H9 (cell line): ENCODE results near the gene DOC2A. TPM values are rescaled to one million over a fixed set of nuclear protein-coding genes. Genes with fewer than 3 reads are reported as not detected.

Source experiments
- DNase-seq: peaks from one replicate; pipeline ENCODE4 v3.0.0-alpha.2; 2017
- H2AFZ ChIP-seq: one replicate; pipeline ENCODE4 v1.6.1; 2013; ENCODE audit warnings: mild to moderate bottlenecking, low read length, control low read depth, moderate library complexity
- H2AK5ac ChIP-seq: 2 replicates; pipeline ENCODE4 v1.6.1; 2013; ENCODE audit warnings: low read length, control low read depth, mixed read lengths; ENCODE audit not compliant: insufficient read length
- H2BK120ac ChIP-seq: one replicate; pipeline ENCODE4 v1.6.1; 2013; ENCODE audit warnings: low read depth, mild to moderate bottlenecking, low read length, control low read depth, inconsistent platforms; ENCODE audit not compliant: poor library complexity, severe bottlenecking
- H2BK12ac ChIP-seq: 2 replicates; pipeline ENCODE4 v1.6.1; 2013; ENCODE audit warnings: low read length, control low read depth, mixed read lengths, low read depth; ENCODE audit not compliant: insufficient read length
- H2BK15ac ChIP-seq: 2 replicates; pipeline ENCODE4 v1.6.1; 2013; ENCODE audit warnings: low read depth, low read length, control low read depth
- H2BK20ac ChIP-seq: one replicate; pipeline ENCODE4 v1.6.1; 2013; ENCODE audit warnings: low read depth, mild to moderate bottlenecking, low read length, control low read depth, inconsistent platforms; ENCODE audit not compliant: poor library complexity, severe bottlenecking
- H2BK5ac ChIP-seq: 2 replicates; pipeline ENCODE4 v1.6.1; 2013; ENCODE audit warnings: low read length, control low read depth, mixed read lengths; ENCODE audit not compliant: insufficient read length
- H3K14ac ChIP-seq: 2 replicates; pipeline ENCODE4 v1.6.1; 2013; ENCODE audit warnings: low read length, control low read depth; ENCODE audit not compliant: insufficient read depth
- H3K18ac ChIP-seq: 2 replicates; pipeline ENCODE4 v1.6.1; 2013; ENCODE audit warnings: low read depth, mild to moderate bottlenecking, mixed read lengths, low read length, control low read depth; ENCODE audit not compliant: insufficient read length
- H3K23ac ChIP-seq: 2 replicates; pipeline ENCODE4 v1.6.1; 2013; ENCODE audit warnings: low read length, control low read depth, mixed read lengths, low read depth; ENCODE audit not compliant: insufficient read length
- H3K23me2 ChIP-seq: 2 replicates; pipeline ENCODE4 v1.6.1; 2013; ENCODE audit warnings: low read depth, mild to moderate bottlenecking, mixed read lengths, low read length, control low read depth; ENCODE audit not compliant: insufficient read length, poor library complexity, severe bottlenecking
- H3K27ac ChIP-seq: 2 replicates; pipeline ENCODE4 v1.5.1; 2013; ENCODE audit warnings: low read length, control low read depth, mixed read lengths, low read depth; ENCODE audit not compliant: insufficient read length
- H3K27me3 ChIP-seq: 2 replicates; pipeline ENCODE4 v1.6.1; 2013; ENCODE audit warnings: low read length, control low read depth, inconsistent platforms; ENCODE audit not compliant: insufficient read depth
- H3K4ac ChIP-seq: 2 replicates; pipeline ENCODE4 v1.6.1; 2013; ENCODE audit warnings: low read depth, mild to moderate bottlenecking, control low read depth, inconsistent platforms, low read length, moderate library complexity
- H3K4me1 ChIP-seq: 2 replicates; pipeline ENCODE4 v1.6.1; 2013; ENCODE audit warnings: low read length, control low read depth, inconsistent platforms; ENCODE audit not compliant: insufficient read depth
- H3K4me2 ChIP-seq: 2 replicates; pipeline ENCODE4 v1.6.1; 2013; ENCODE audit warnings: low read length, control low read depth, mixed read lengths; ENCODE audit not compliant: insufficient read length, insufficient read depth
- H3K56ac ChIP-seq: 2 replicates; pipeline ENCODE4 v1.6.1; 2013; ENCODE audit warnings: low read depth, mild to moderate bottlenecking, mixed read lengths, low read length, control low read depth; ENCODE audit not compliant: insufficient read length
- H3K79me1 ChIP-seq: 2 replicates; pipeline ENCODE4 v1.6.1; 2013; ENCODE audit warnings: low read depth, mild to moderate bottlenecking, moderate library complexity, low read length, control low read depth, inconsistent platforms; ENCODE audit not compliant: insufficient read depth, poor library complexity, severe bottlenecking
- H3K79me2 ChIP-seq: 2 replicates; pipeline ENCODE4 v1.6.1; 2013; ENCODE audit warnings: low read length, control low read depth, inconsistent platforms; ENCODE audit not compliant: insufficient read depth
- H3K9ac ChIP-seq: 2 replicates; pipeline ENCODE4 v1.6.1; 2013; ENCODE audit warnings: low read length, control low read depth, mixed read lengths; ENCODE audit not compliant: insufficient read length; ENCODE audit errors: extremely low read depth
- H3K9me3 ChIP-seq: one replicate; pipeline ENCODE4 v1.6.1; 2013; ENCODE audit warnings: low read depth, low read length, inconsistent platforms; ENCODE audit not compliant: control insufficient read depth
- H3T11ph ChIP-seq: one replicate; pipeline ENCODE4 v1.6.1; 2013; ENCODE audit warnings: mild to moderate bottlenecking, low read length, control low read depth, inconsistent platforms
- H4K20me1 ChIP-seq: one replicate; pipeline ENCODE4 v1.6.1; 2013; ENCODE audit not compliant: control insufficient read depth, insufficient read length, insufficient read depth
- H4K5ac ChIP-seq: 2 replicates; pipeline ENCODE4 v1.6.1; 2013; ENCODE audit warnings: low read depth, mild to moderate bottlenecking, mixed read lengths, low read length, control low read depth; ENCODE audit not compliant: insufficient read length
- H4K8ac ChIP-seq: replicated peaks from 2 replicates; pipeline ENCODE4 v1.6.1; 2013; ENCODE audit warnings: low read length, control low read depth, mixed read lengths, low read depth; ENCODE audit not compliant: insufficient read length
- H4K91ac ChIP-seq: 2 replicates; pipeline ENCODE4 v1.6.1; 2013; ENCODE audit warnings: low read depth, mild to moderate bottlenecking, moderate library complexity, mixed read lengths, low read length, control low read depth; ENCODE audit not compliant: insufficient read length
- H3K27ac Mint-ChIP-seq, 3 experiments: 2 replicates in 2 of 3; 3 replicates in 1 of 3; pipeline ENCODE4 v1.8.0; 2020 to 2021; ENCODE audit warnings: mixed read lengths in 3 of 3, mild to moderate bottlenecking in 1 of 3, moderate library complexity in 1 of 3
- H3K27me3 Mint-ChIP-seq: 2 replicates; pipeline ENCODE4 v1.8.0; 2021; ENCODE audit warnings: low read depth, mild to moderate bottlenecking, moderate library complexity, mixed read lengths
- H3K36me3 Mint-ChIP-seq, 3 experiments: 2 replicates in 2 of 3; 3 replicates in 1 of 3; pipeline ENCODE4 v1.8.0; 2020 to 2021; ENCODE audit warnings: low read depth in 3 of 3, mixed read lengths in 3 of 3; ENCODE audit not compliant: insufficient read depth in 1 of 3
- H3K4me1 Mint-ChIP-seq, 2 experiments: 2 replicates each; pipeline ENCODE4 v1.8.0; 2020; ENCODE audit warnings: mixed read lengths in 2 of 2
- H3K4me3 Mint-ChIP-seq, 2 experiments: 2 replicates in 1 of 2; 3 replicates in 1 of 2; pipeline ENCODE4 v1.8.0; 2020 to 2021; ENCODE audit warnings: mild to moderate bottlenecking in 2 of 2, mixed read lengths in 2 of 2, moderate library complexity in 1 of 2
- H3K9me3 Mint-ChIP-seq, 2 experiments: 2 replicates in 1 of 2; 3 replicates in 1 of 2; pipeline ENCODE4 v1.8.0; 2020; ENCODE audit warnings: mild to moderate bottlenecking in 2 of 2, mixed read lengths in 2 of 2, moderate library complexity in 1 of 2
- CTCF ChIP-seq: fragments of 200-600 bp; sonication (generic); conservative IDR thresholded peaks from 3 replicates; pipeline ENCODE4 v1.8.0; 2021; ENCODE audit warnings: antibody characterized with exemption, mild to moderate bottlenecking
- WGBS: extraction: QIAGEN DNeasy Blood & Tissue Kit; methylation state at CpG from one replicate; pipeline ENCODE4 v1.1.7; 2013; ENCODE audit warnings: missing lambda C conversion rate, low lambda C conversion rate, mixed read lengths; ENCODE audit not compliant: insufficient read length; ENCODE audit errors: extremely low coverage; 5-methylcytosine and 5-hydroxymethylcytosine counted together
- total RNA-seq: library from RNA; stranded (reverse); gene quantifications from 2 replicates; pipeline ENCODE4 v1.2.1, GENCODE V29; 2021

Gene DOC2A
- total RNA-seq, 1 experiment from 2014 or later, result 12.2 TPM

- no peak overlapping the region for H4K91ac ChIP-seq
- no CpG with 5 or more reads among the region's 11 CpGs for WGBS
These were observed 6.0 kb downstream of the DOC2A start for GRCh38 chr16:30004811-30005242.

More at GRCh38 chr16:30004811-30005242, 6.0 kb downstream of the DOC2A start:
- TF ChIP-seq CTCF, result no peak
- H2AFZ ChIP-seq, result no peak overlapping the region
- H3K79me2 ChIP-seq, result no peaks in the 10 kb centered on the region
- no peak overlapping the region for H2BK120ac ChIP-seq
- H3T11ph ChIP-seq, result no peak overlapping the region
- H4K5ac ChIP-seq, result no peak overlapping the region
- no peak overlapping the region for H2BK20ac ChIP-seq
- H2BK5ac ChIP-seq, result no peak overlapping the region
- Mint-ChIP-seq H3K4me1 (peaks cover 0 to 24% of the 10 kb centered on the region in 2 experiments; a peak in 2 of 4 replicates), H3K27me3 (peaks cover 16% of the 10 kb centered on the region), H3K4me3 (no peak overlapping the region), H3K27ac (peak overlapping the region in 1 of 3 experiments; percentile 80; a peak in 1 of 7 replicates), H3K9me3 (no peaks in the 10 kb centered on the region; a peak in 1 of 5 replicates), H3K36me3 (peaks cover 16 to 32% (median 24%) of the 10 kb centered on the region in 3 experiments)
- no peaks in the 10 kb centered on the region for H4K20me1 ChIP-seq
- H3K23me2 ChIP-seq, result peaks cover 5% of the 10 kb centered on the region
- H3K23ac ChIP-seq, result no peak overlapping the region
- H3K4ac ChIP-seq, result no peak overlapping the region
- no peaks in the 10 kb centered on the region for H3K9me3 ChIP-seq
- no peak overlapping the region for H3K27ac ChIP-seq
- no peaks in the 10 kb centered on the region for H3K79me1 ChIP-seq
- DNase-seq, result no peak
- no peak overlapping the region for H2BK15ac ChIP-seq
- no peak overlapping the region for H3K9ac ChIP-seq
- H3K14ac ChIP-seq, result no peak overlapping the region; the same call in 1 of the 2 replicates
- no peak overlapping the region for H4K8ac ChIP-seq
- no peak overlapping the region for H3K56ac ChIP-seq
- H3K18ac ChIP-seq, result no peak overlapping the region
- H3K4me2 ChIP-seq, result no peak overlapping the region
- H2AK5ac ChIP-seq, result no peak overlapping the region
- H3K27me3 ChIP-seq, result no peaks in the 10 kb centered on the region
- H2BK12ac ChIP-seq, result no peak overlapping the region
- H3K4me1 ChIP-seq, result peaks cover 2% of the 10 kb centered on the region; the same call in 1 of the 2 replicates
